HCT116 (cell line): ENCODE results near the gene OCSTAMP.

Experiments used
- ATF3 ChIP-seq: IDR thresholded peaks from 2 replicates; pipeline ENCODE4 v1.6.1; 2012
- EGR1 ChIP-seq: IDR thresholded peaks from 2 replicates; pipeline ENCODE4 v1.6.1; 2012; ENCODE audit warnings: low read depth
- POLR2A ChIP-seq: IDR thresholded peaks from 2 replicates; pipeline ENCODE4 v1.7.0; 2011; ENCODE audit warnings: borderline replicate concordance; ENCODE audit not compliant: insufficient read depth, insufficient read length; ENCODE audit errors: extremely low read depth
- POLR2AphosphoS5 ChIP-seq: IDR thresholded peaks from 2 replicates; pipeline ENCODE4 v1.6.1; 2011; ENCODE audit warnings: mild to moderate bottlenecking, low read depth, low read length, moderate library complexity
- SIN3A ChIP-seq: IDR thresholded peaks from 2 replicates; pipeline ENCODE4 v1.6.1; 2012; ENCODE audit warnings: low read depth
- SP1 ChIP-seq: IDR thresholded peaks from 2 replicates; pipeline ENCODE4 v1.6.1; 2012; ENCODE audit warnings: low read depth
- TF ChIP-seq, protein P1 (sequence below), 3 experiments: fragments of 200-600 bp in 1 of 3; sonication (generic) in 1 of 3; IDR thresholded peaks in 2 of 3; conservative IDR thresholded peaks in 1 of 3; 2 replicates each; pipeline ENCODE4 v1.5.1; 2012 to 2017; ENCODE audit warnings: low read depth in 2 of 3, low read length in 2 of 3, antibody characterized with exemption in 1 of 3, borderline replicate concordance in 1 of 3, control low read depth in 1 of 3, mild to moderate bottlenecking in 1 of 3, mixed read lengths in 1 of 3, mixed run types in 1 of 3, moderate library complexity in 1 of 3; ENCODE audit not compliant: insufficient read depth in 1 of 3
- TF ChIP-seq, protein P2 (sequence below): IDR thresholded peaks from 2 replicates; pipeline ENCODE4 v1.6.1; 2012; ENCODE audit warnings: low read depth

DNA sequence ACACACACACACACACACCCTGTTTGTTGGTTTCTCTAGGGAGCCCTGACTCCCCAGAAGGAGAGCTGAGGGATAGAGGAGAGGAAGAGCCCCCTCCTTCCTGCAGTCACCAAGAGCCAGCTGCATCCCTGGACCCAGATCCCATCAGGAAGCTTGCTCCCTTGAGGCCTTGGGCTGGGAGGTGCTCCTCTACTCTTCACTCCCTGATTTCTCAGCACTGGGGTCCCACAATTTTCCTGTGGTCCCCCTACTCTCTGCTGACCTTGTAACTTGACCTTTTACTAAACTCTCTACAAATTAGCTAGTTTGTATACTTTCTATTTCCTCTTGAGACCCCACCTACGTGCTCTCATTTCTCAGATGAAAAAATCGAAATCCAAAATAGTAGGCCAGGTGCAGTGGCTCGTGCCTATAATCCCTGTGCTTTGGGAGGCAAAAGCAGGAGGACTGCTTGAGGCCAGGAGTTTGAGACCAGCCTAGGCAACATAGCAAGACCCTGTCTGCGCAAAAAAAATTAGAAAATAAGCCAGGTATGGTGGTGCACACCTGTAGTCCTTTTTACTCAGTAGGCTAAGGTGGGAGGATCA lies 5.0 kb upstream of the OCSTAMP start:
- TF ChIP-seq, protein P1, sequence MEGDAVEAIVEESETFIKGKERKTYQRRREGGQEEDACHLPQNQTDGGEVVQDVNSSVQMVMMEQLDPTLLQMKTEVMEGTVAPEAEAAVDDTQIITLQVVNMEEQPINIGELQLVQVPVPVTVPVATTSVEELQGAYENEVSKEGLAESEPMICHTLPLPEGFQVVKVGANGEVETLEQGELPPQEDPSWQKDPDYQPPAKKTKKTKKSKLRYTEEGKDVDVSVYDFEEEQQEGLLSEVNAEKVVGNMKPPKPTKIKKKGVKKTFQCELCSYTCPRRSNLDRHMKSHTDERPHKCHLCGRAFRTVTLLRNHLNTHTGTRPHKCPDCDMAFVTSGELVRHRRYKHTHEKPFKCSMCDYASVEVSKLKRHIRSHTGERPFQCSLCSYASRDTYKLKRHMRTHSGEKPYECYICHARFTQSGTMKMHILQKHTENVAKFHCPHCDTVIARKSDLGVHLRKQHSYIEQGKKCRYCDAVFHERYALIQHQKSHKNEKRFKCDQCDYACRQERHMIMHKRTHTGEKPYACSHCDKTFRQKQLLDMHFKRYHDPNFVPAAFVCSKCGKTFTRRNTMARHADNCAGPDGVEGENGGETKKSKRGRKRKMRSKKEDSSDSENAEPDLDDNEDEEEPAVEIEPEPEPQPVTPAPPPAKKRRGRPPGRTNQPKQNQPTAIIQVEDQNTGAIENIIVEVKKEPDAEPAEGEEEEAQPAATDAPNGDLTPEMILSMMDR (IDR thresholded peaks at IDR 0.05 in 2 of 3, conservative IDR thresholded peaks at IDR 0.05 in 1 of 3; ENCODE audit: borderline replicate concordance in 1 of 3, insufficient read depth in 1 of 3, low read depth in 2 of 3, low read length in 2 of 3), result no peak
- TF ChIP-seq, protein P2, sequence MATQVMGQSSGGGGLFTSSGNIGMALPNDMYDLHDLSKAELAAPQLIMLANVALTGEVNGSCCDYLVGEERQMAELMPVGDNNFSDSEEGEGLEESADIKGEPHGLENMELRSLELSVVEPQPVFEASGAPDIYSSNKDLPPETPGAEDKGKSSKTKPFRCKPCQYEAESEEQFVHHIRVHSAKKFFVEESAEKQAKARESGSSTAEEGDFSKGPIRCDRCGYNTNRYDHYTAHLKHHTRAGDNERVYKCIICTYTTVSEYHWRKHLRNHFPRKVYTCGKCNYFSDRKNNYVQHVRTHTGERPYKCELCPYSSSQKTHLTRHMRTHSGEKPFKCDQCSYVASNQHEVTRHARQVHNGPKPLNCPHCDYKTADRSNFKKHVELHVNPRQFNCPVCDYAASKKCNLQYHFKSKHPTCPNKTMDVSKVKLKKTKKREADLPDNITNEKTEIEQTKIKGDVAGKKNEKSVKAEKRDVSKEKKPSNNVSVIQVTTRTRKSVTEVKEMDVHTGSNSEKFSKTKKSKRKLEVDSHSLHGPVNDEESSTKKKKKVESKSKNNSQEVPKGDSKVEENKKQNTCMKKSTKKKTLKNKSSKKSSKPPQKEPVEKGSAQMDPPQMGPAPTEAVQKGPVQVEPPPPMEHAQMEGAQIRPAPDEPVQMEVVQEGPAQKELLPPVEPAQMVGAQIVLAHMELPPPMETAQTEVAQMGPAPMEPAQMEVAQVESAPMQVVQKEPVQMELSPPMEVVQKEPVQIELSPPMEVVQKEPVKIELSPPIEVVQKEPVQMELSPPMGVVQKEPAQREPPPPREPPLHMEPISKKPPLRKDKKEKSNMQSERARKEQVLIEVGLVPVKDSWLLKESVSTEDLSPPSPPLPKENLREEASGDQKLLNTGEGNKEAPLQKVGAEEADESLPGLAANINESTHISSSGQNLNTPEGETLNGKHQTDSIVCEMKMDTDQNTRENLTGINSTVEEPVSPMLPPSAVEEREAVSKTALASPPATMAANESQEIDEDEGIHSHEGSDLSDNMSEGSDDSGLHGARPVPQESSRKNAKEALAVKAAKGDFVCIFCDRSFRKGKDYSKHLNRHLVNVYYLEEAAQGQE, result no peak
- no peak for TF ChIP-seq SIN3A
- TF ChIP-seq POLR2A, result no peak
- TF ChIP-seq EGR1, result no peak
- TF ChIP-seq POLR2AphosphoS5, result no peak
- no peak for TF ChIP-seq ATF3
- no peak for TF ChIP-seq SP1
